Left colon (tissue), 2 donors: ENCODE measurements around the gene OR52D1. TPM values are rescaled to one million over a fixed set of nuclear protein-coding genes. Genes with fewer than 3 reads are reported as not detected.

Experiments used
- ATAC-seq: fragments of 200-7000 bp; cut with Tn5 transposase; one replicate; pipeline ENCODE4 v1.9.1; 2020; ENCODE audit warnings: mild to moderate bottlenecking, moderate library complexity
- DNase-seq, 2 donors: peaks; one replicate each; pipeline ENCODE4 v3.0.0-alpha.2; 2020
- intact Hi-C, 2 donors: fragments of 100-400 bp; cut with DNase I in 1 of 2; cut with micrococcal nuclease in 1 of 2; formaldehyde crosslinking; loops; one replicate each; pipeline versions ENCODE4 v1.11.2 to v1.14.0; 2022; cut with DNase I, micrococcal nuclease
- total RNA-seq, 2 donors: library from RNA; stranded (reverse); fragmentation: NEBNext Ultra II Directional; extraction: Animal tissue kit (Norgen Biotek cat#: 25700); gene quantifications; one replicate each; pipeline ENCODE4 v1.2.1, GENCODE V29; 2021
- donor health status: DM: no; HTN: no; CAD: no.
- donor health status: DM: yes; HTN: yes; CAD: no.

Gene OR52D1
- total RNA-seq, 2 donors from 2014 or later: not detected

GRCh38 chr11:5507177-5507932 is 18.9 kb downstream of the OR52D1 start:
- intact Hi-C loops: no loop called here
- ATAC-seq (no peak), DNase-seq (no peak)

- intact Hi-C loops: no loop called here
- ATAC-seq (no peak), DNase-seq (no peak)
These were observed 19.4 kb downstream of the OR52D1 start for GRCh38 chr11:5507933-5508305.

- ATAC-seq (no peak), DNase-seq (no peak)
- intact Hi-C loops: no loop called here
These were observed 20.1 kb downstream of the OR52D1 start for GRCh38 chr11:5508605-5509004.

GRCh38 chr11:5509803-5510202 is 21.3 kb downstream of the OR52D1 start, which contains the start of gene UBQLN3:
UBQLN3 (minus strand) TSS chr11:5509957; CDS start chr11:5509558, 399 bp downstream.
- no peak for ATAC-seq
- no peak for DNase-seq
- intact Hi-C loops: no loop called here

- no peak for ATAC-seq
- no peak for DNase-seq
- intact Hi-C loops: no loop called here
These were observed 26.4 kb downstream of the OR52D1 start for GRCh38 chr11:5514841-5515240.

- ATAC-seq (no peak), DNase-seq (no peak)
- intact Hi-C loops: no loop called here
These were observed 28.1 kb downstream of the OR52D1 start, which contains the start of gene UBQLNL for GRCh38 chr11:5516599-5516998. UBQLNL (minus strand) TSS chr11:5516699; CDS start chr11:5516441, 258 bp downstream.

- ATAC-seq (no peak), DNase-seq (no peak)
- intact Hi-C loops: no loop called here
These were observed 33.1 kb downstream of the OR52D1 start for GRCh38 chr11:5521540-5521939.

GRCh38 chr11:5522308-5522707 is 33.8 kb downstream of the OR52D1 start:
- no peak for DNase-seq
- intact Hi-C loops: no loop called here
- ATAC-seq: no peak

- no peak for ATAC-seq
- no peak for DNase-seq
- intact Hi-C loops: no loop called here
These were observed 36.3 kb downstream of the OR52D1 start for GRCh38 chr11:5524756-5525155.

GRCh38 chr11:5527716-5528115 is 39.2 kb downstream of the OR52D1 start:
- ATAC-seq: no peak
- intact Hi-C loops: no loop called here
- DNase-seq: no peak

GRCh38 chr11:5528495-5528894 is 40.0 kb downstream of the OR52D1 start:
- intact Hi-C loops: no loop called here
- DNase-seq (no peak), ATAC-seq (no peak)

- intact Hi-C loops: no loop called here
- ATAC-seq: no peak
- DNase-seq: no peak
These were observed 42.8 kb downstream of the OR52D1 start for GRCh38 chr11:5531053-5531831.

- ATAC-seq: no peak
These were observed 45.6 kb downstream of the OR52D1 start for GRCh38 chr11:5534046-5534445.

GRCh38 chr11:5536482-5536881 is 48.0 kb downstream of the OR52D1 start:
- DNase-seq (no peak), ATAC-seq (no peak)
- intact Hi-C loops: no loop called here

More at GRCh38 chr11:5534046-5534445, 45.6 kb downstream of the OR52D1 start:
- no peak for DNase-seq
- intact Hi-C loops: no loop called here

Other genes with a start within 250 kb of the OR52D1 start
- not detected for gene HBG1, start 238.8 kb upstream of the OR52D1 start, total RNA-seq
- gene HBG2, start 233.9 kb upstream of the OR52D1 start, total RNA-seq: not detected
- not detected for gene HBE1, start 218.7 kb upstream of the OR52D1 start, total RNA-seq
- not detected for gene OR51B4, start 186.7 kb upstream of the OR52D1 start, total RNA-seq
- not detected for gene OR51B2, start 164.4 kb upstream of the OR52D1 start, total RNA-seq
- not detected for gene OR51B5, start 145.2 kb upstream of the OR52D1 start, total RNA-seq
- not detected for gene OR51B6, start 137.2 kb upstream of the OR52D1 start, total RNA-seq
- not detected for gene OR51M1, start 104.9 kb upstream of the OR52D1 start, total RNA-seq
- not detected for gene OR51Q1, start 66.6 kb upstream of the OR52D1 start, total RNA-seq
- gene OR51I1, start 47.2 kb upstream of the OR52D1 start, total RNA-seq: not detected
- not detected for gene OR51I2, start 39.4 kb upstream of the OR52D1 start, total RNA-seq
- gene UBQLN3, start 21.3 kb downstream of the OR52D1 start, total RNA-seq: not detected
- gene UBQLNL, start 28.0 kb downstream of the OR52D1 start, total RNA-seq: under 1 TPM; 0.25 to 0.49 TPM
- under 1 TPM; 0.25 to 0.27 TPM for gene OR52H1, start 59.9 kb downstream of the OR52D1 start, total RNA-seq
- not detected for gene OR52B6, start 92.2 kb downstream of the OR52D1 start, total RNA-seq
- 1 to 10 TPM in 1 of 2 donors, under 1 TPM in 1; 0.40 to 1.7 TPM for gene TRIM6, start 108.0 kb downstream of the OR52D1 start, total RNA-seq
- gene TRIM34, start 136.3 kb downstream of the OR52D1 start, total RNA-seq: 1 to 10 TPM; 7.9 to 9.8 TPM
- 10 to 100 TPM; 17.6 TPM for gene TRIM5, start 196.4 kb downstream of the OR52D1 start, total RNA-seq
- 10 to 100 TPM; 21.0 to 25.2 TPM for gene TRIM22, start 201.1 kb downstream of the OR52D1 start, total RNA-seq
- not detected for gene OR56B1, start 247.8 kb downstream of the OR52D1 start, total RNA-seq